ENCODE data around the gene KHK.

Gene KHK

GRCh38 chr2:27086724-27087593, at the start of gene KHK:
Gene KHK, plus strand, starts transcription at chr2:27086772. Its CDS starts 488 bp downstream, at chr2:27087260.
- no peak for FAIRE-seq

- FAIRE-seq, result no peak
Observed at GRCh38 chr2:27038012-27038411, 48.6 kb upstream of the KHK start.

GRCh38 chr2:27038631-27039339, 47.8 kb upstream of the KHK start:
- FAIRE-seq, result no peak

GRCh38 chr2:27039426-27039825, 47.1 kb upstream of the KHK start:
- FAIRE-seq, result no peak

- no peak for FAIRE-seq
Observed at GRCh38 chr2:27039871-27040270, 46.7 kb upstream of the KHK start.

GRCh38 chr2:27040282-27040681, 46.3 kb upstream of the KHK start:
- FAIRE-seq, result no peak

- no peak for FAIRE-seq
Observed at GRCh38 chr2:27041752-27042151, 44.8 kb upstream of the KHK start.

GRCh38 chr2:27042159-27042661, 44.4 kb upstream of the KHK start:
- no peak for FAIRE-seq

GRCh38 chr2:27042985-27043634, 43.5 kb upstream of the KHK start:
- FAIRE-seq, result no peak

GRCh38 chr2:27049422-27050280, 36.9 kb upstream of the KHK start:
- no peak for FAIRE-seq

- no peak for FAIRE-seq
Observed at GRCh38 chr2:27050281-27050995, 36.1 kb upstream of the KHK start.

GRCh38 chr2:27050996-27051901, 35.3 kb upstream of the KHK start, which contains the start of gene AGBL5:
Gene AGBL5, plus strand, starts transcription at chr2:27051668. Its CDS starts 1,291 bp downstream, at chr2:27052959.
- no peak for FAIRE-seq

GRCh38 chr2:27051902-27052645, 34.5 kb upstream of the KHK start:
- FAIRE-seq, result no peak

GRCh38 chr2:27053321-27053720, 33.3 kb upstream of the KHK start:
- FAIRE-seq, result no peak

- no peak for FAIRE-seq
Observed at GRCh38 chr2:27053776-27054175, 32.8 kb upstream of the KHK start.

GRCh38 chr2:27054721-27055120, 31.9 kb upstream of the KHK start:
- FAIRE-seq, result no peak

- FAIRE-seq, result no peak
Observed at GRCh38 chr2:27057184-27057583, 29.4 kb upstream of the KHK start.

- no peak for FAIRE-seq
Observed at GRCh38 chr2:27058210-27058609, 28.4 kb upstream of the KHK start.

- FAIRE-seq, result no peak
Observed at GRCh38 chr2:27059141-27059820, 27.3 kb upstream of the KHK start.
